ENCODE results near the gene RIMS4.
"Not testable (repeated sequence)": the region's sequence is repeated elsewhere in the genome, so short reads cannot be mapped to it uniquely, and the experiment has no call there.

The RIMS4 gene

GRCh38 chr20:44792796-44793195, 17.6 kb downstream of the RIMS4 start:
- DNase-seq, result no peak

GRCh38 chr20:44790638-44791393, 19.5 kb downstream of the RIMS4 start:
- no peak for DNase-seq

GRCh38 chr20:44788706-44789456, 21.5 kb downstream of the RIMS4 start:
- DNase-seq, result no peak

- DNase-seq, result no peak
Measured at GRCh38 chr20:44787299-44787698, 23.0 kb downstream of the RIMS4 start.

GRCh38 chr20:44785768-44786167, 24.6 kb downstream of the RIMS4 start:
- no peak for DNase-seq

GRCh38 chr20:44784688-44785087, 25.7 kb downstream of the RIMS4 start:
- DNase-seq, result no peak

GRCh38 chr20:44781791-44782190, 28.6 kb downstream of the RIMS4 start:
- DNase-seq, result no peak

- no peak for DNase-seq
Measured at GRCh38 chr20:44781118-44781517, 29.2 kb downstream of the RIMS4 start.

GRCh38 chr20:44780226-44780625, 30.1 kb downstream of the RIMS4 start:
- no peak for DNase-seq

- DNase-seq, result no peak
Measured at GRCh38 chr20:44776980-44777379, 33.4 kb downstream of the RIMS4 start.

- DNase-seq, result no peak
Measured at GRCh38 chr20:44773070-44773829, 37.1 kb downstream of the RIMS4 start.

GRCh38 chr20:44772636-44773035, 37.7 kb downstream of the RIMS4 start:
- DNase-seq, result no peak

GRCh38 chr20:44771172-44771535, 39.2 kb downstream of the RIMS4 start:
- DNase-seq, result no peak

- no peak for DNase-seq
Measured at GRCh38 chr20:44770484-44771171, 39.7 kb downstream of the RIMS4 start.

GRCh38 chr20:44769481-44769863, 40.9 kb downstream of the RIMS4 start:
- no peak for DNase-seq

GRCh38 chr20:44768854-44769480, 41.4 kb downstream of the RIMS4 start:
- no peak for DNase-seq

GRCh38 chr20:44768256-44768655, 42.1 kb downstream of the RIMS4 start:
- no peak for DNase-seq

GRCh38 chr20:44765701-44766347, 44.5 kb downstream of the RIMS4 start:
- DNase-seq, result no peak

- no peak for DNase-seq
Measured at GRCh38 chr20:44765091-44765490, 45.3 kb downstream of the RIMS4 start.

- not testable (repeated sequence) for DNase-seq
Measured at GRCh38 chr20:44763798-44764197, 46.5 kb downstream of the RIMS4 start.

- DNase-seq, result no peak
Measured at GRCh38 chr20:44762466-44763140, 47.7 kb downstream of the RIMS4 start.

GRCh38 chr20:44761423-44761822, 48.9 kb downstream of the RIMS4 start:
- no peak for DNase-seq
